C4-2B (cell line): ENCODE results near the gene SHROOM3.

ENCODE experiments used
- CTCF ChIP-seq: fragments of 450-650 bp; conservative IDR thresholded peaks from 2 replicates; pipeline ENCODE4 v1.5.1; 2017; ENCODE audit warnings: mild to moderate bottlenecking
- ZFX ChIP-seq: fragments of 450-650 bp; IDR thresholded peaks from 2 replicates; pipeline ENCODE4 v1.6.1; 2017

- TF ChIP-seq CTCF (no peak), ZFX (no peak)
Measured at GRCh38 chr4:76830964-76831703, 396.1 kb downstream of the SHROOM3 start.
